Nephron progenitor cell (in vitro differentiated cells): ENCODE measurements around the gene NKX6-2.

Source experiments
- DNase-seq: peaks from one replicate; pipeline ENCODE4 v3.0.0; 2021
- H3K27ac Mint-ChIP-seq: 2 replicates; pipeline ENCODE4 v1.8.0; 2021; ENCODE audit warnings: mild to moderate bottlenecking, moderate library complexity, mixed read lengths
- H3K27me3 Mint-ChIP-seq: 2 replicates; pipeline ENCODE4 v1.8.0; 2021; ENCODE audit warnings: mild to moderate bottlenecking, low read depth, mixed read lengths; ENCODE audit not compliant: poor library complexity
- H3K36me3 Mint-ChIP-seq: 2 replicates; pipeline ENCODE4 v1.8.0; 2021; ENCODE audit warnings: low read depth, mixed read lengths
- H3K4me1 Mint-ChIP-seq: 2 replicates; pipeline ENCODE4 v1.8.0; 2021; ENCODE audit warnings: mixed read lengths
- H3K4me3 Mint-ChIP-seq: 2 replicates; pipeline ENCODE4 v1.8.0; 2021; ENCODE audit warnings: mild to moderate bottlenecking, moderate library complexity, mixed read lengths
- H3K9me3 Mint-ChIP-seq: 2 replicates; pipeline ENCODE4 v1.8.0; 2021; ENCODE audit warnings: mild to moderate bottlenecking, moderate library complexity, mixed read lengths
- TF ChIP-seq, protein P1 (sequence below): fragments of 200-600 bp; sonication (generic); IDR thresholded peaks from 2 replicates; pipeline ENCODE4 v1.5.0; 2021; ENCODE audit warnings: antibody characterized with exemption

NKX6-2 gene

GRCh38 chr10:132803416-132804210 lies 17.7 kb upstream of the NKX6-2 start:
- Mint-ChIP-seq H3K27me3 (peaks cover 3% of the 10 kb centered on the region), H3K27ac (peak overlapping the region; percentile 34), H3K4me1 (peaks cover 33% of the 10 kb centered on the region), H3K4me3 (no peak overlapping the region), H3K36me3 (no peaks in the 10 kb centered on the region), H3K9me3 (peaks cover 14% of the 10 kb centered on the region)
- TF ChIP-seq, protein P1, sequence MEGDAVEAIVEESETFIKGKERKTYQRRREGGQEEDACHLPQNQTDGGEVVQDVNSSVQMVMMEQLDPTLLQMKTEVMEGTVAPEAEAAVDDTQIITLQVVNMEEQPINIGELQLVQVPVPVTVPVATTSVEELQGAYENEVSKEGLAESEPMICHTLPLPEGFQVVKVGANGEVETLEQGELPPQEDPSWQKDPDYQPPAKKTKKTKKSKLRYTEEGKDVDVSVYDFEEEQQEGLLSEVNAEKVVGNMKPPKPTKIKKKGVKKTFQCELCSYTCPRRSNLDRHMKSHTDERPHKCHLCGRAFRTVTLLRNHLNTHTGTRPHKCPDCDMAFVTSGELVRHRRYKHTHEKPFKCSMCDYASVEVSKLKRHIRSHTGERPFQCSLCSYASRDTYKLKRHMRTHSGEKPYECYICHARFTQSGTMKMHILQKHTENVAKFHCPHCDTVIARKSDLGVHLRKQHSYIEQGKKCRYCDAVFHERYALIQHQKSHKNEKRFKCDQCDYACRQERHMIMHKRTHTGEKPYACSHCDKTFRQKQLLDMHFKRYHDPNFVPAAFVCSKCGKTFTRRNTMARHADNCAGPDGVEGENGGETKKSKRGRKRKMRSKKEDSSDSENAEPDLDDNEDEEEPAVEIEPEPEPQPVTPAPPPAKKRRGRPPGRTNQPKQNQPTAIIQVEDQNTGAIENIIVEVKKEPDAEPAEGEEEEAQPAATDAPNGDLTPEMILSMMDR, result no peak
- no peak for DNase-seq

- Mint-ChIP-seq H3K4me1 (peaks cover 27% of the 10 kb centered on the region), H3K4me3 (no peak overlapping the region), H3K9me3 (peaks cover 14% of the 10 kb centered on the region), H3K27me3 (peaks cover 10% of the 10 kb centered on the region), H3K27ac (no peak overlapping the region), H3K36me3 (no peaks in the 10 kb centered on the region)
- DNase-seq, result no peak
- TF ChIP-seq, protein P1, result no peak
Observed at GRCh38 chr10:132802694-132803320, 16.9 kb upstream of the NKX6-2 start.

DNA sequence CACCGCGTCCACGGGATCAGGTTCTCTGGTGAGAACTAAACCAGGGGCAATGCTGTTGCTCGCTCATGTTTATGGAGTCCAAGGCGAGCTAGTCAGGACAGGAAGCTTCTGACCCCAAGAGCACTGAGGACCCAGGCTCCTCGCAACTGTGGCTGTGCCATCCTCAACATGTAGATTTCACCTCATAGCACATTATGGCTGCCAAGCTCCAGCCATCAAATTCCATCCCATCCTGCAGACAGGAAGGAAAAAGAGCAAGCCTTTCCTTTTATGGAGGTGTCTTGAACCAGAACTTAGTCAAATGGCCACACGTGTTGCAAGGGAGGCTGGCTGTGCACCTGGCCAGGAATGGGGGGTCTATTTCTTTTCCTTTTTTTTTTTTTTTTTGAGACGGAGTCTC lies 16.1 kb upstream of the NKX6-2 start:
- Mint-ChIP-seq H3K4me3 (no peak overlapping the region), H3K27ac (no peak overlapping the region), H3K9me3 (peaks cover 14% of the 10 kb centered on the region), H3K27me3 (peaks cover 15% of the 10 kb centered on the region), H3K4me1 (peaks cover 27% of the 10 kb centered on the region), H3K36me3 (no peaks in the 10 kb centered on the region)
- no peak for DNase-seq
- TF ChIP-seq, protein P1, result no peak

DNA sequence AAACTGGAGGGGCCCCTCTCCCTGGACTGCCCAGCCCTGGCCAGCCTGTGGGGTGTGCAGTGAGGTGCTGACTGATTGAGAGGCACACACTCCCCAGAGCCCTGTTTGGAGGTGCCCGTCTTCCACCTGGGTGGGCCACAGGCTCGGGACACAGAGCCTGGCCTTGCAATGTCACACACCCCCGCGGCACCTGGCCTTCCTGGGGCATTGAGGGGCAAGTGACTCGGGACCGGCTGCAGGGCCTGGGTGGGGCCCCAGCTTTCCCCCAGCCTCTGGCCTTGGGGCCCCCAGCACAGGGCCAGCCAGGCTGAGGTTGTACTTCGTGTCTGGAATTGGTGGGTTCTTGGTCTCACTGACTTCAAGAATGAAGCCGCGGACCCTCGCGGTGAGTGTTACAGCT lies 13.9 kb upstream of the NKX6-2 start:
- peaks cover 14% of the 10 kb centered on the region for H3K9me3 Mint-ChIP-seq
- no peak for DNase-seq
- H3K27me3 Mint-ChIP-seq, result peaks cover 23% of the 10 kb centered on the region
- TF ChIP-seq, protein P1, result no peak
- H3K27ac Mint-ChIP-seq, result peak overlapping the region; percentile 83
- H3K36me3 Mint-ChIP-seq, result no peaks in the 10 kb centered on the region
- H3K4me3 Mint-ChIP-seq, result peak overlapping the region; percentile 39
- peaks cover 17% of the 10 kb centered on the region for H3K4me1 Mint-ChIP-seq

DNA sequence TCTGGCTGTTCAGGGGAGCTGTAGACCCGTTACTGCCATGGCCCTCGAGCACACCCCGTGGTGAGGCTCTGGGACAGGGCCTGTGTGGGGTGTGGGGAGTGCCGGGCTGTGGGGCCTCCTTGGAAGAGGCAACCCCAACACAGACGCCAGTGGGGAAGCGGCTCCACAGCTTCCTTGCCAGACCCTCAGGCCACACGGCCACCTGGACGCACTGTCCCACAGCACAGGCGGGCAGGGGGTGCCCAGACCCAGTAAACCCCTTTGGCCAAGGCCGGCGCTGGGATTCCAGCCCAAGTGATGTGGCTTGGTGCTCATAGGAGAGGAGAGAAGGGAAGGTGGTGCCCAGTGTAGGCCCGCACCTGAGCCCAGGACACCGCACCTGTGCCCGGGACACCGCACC lies 12.9 kb upstream of the NKX6-2 start:
- H3K36me3 Mint-ChIP-seq, result no peaks in the 10 kb centered on the region
- peaks cover 14% of the 10 kb centered on the region for H3K9me3 Mint-ChIP-seq
- no peak overlapping the region for H3K4me3 Mint-ChIP-seq
- TF ChIP-seq, protein P1, result no peak
- DNase-seq, result no peak
- H3K27me3 Mint-ChIP-seq, result peaks cover 23% of the 10 kb centered on the region
- H3K27ac Mint-ChIP-seq, result no peak overlapping the region
- peaks cover 12% of the 10 kb centered on the region for H3K4me1 Mint-ChIP-seq
